Motor neuron (in vitro differentiated cells): ENCODE data around the gene NCKAP5. TPM values are rescaled to one million over a fixed set of nuclear protein-coding genes. Genes with fewer than 3 reads are reported as not detected.

ENCODE experiments used
- ATAC-seq, 8 experiments: fragments of 200-7000 bp; cut with Tn5 transposase; replicated peaks in 6 of 8; 2 replicates each; pipeline ENCODE4 v1.8.0; 2021; ENCODE audit warnings: mild to moderate bottlenecking in 8 of 8, moderate library complexity in 8 of 8
- H3K27ac ChIP-seq, 2 donors: fragments of 250-450 bp; sonication (Bioruptor Pico); 2 replicates each; pipeline ENCODE4 v1.9.0; 2021; ENCODE audit warnings: antibody characterized with exemption in 2 of 2, mild to moderate bottlenecking in 2 of 2, moderate library complexity in 1 of 2
- H3K4me1 ChIP-seq, 2 donors: fragments of 250-450 bp; sonication (Bioruptor Pico); replicated peaks in 1 of 2; 2 replicates each; pipeline ENCODE4 v1.6.1; 2021; ENCODE audit warnings: antibody characterized with exemption in 2 of 2, mild to moderate bottlenecking in 2 of 2, moderate library complexity in 1 of 2
- H3K4me3 ChIP-seq, 5 donors: fragments of 250-450 bp; sonication (Bioruptor Pico); 2 replicates each; pipeline ENCODE4 v1.9.0; 2021; ENCODE audit warnings: antibody characterized with exemption in 5 of 5, mild to moderate bottlenecking in 5 of 5, moderate library complexity in 4 of 5
- WGBS, 10 experiments: fragments of 450-650 bp; shearing (Covaris generic); methylation state at CpG; one replicate each; pipeline ENCODE4 v1.0.0; 2022; 5-methylcytosine and 5-hydroxymethylcytosine counted together
- in situ Hi-C, 9 experiments: fragments of 400-800 bp; cut with MboI; loops; one replicate each; pipeline ENCODE4 v1.15.0; 2021; ENCODE audit warnings: low sequenced_read_pairs in 9 of 9, low pct_unique_long_range_greater_than_20kb in 2 of 9; ENCODE audit not compliant: unreplicated experiment in 9 of 9
- total RNA-seq, 8 experiments: library from RNA; unstranded; fragments of 300-600 nt; gene quantifications; 2 replicates each; pipeline versions ENCODE4 v1.2.3 to v1.2.4, GENCODE V29; 2022

Gene NCKAP5
- total RNA-seq, 8 experiments from 2014 or later: 0.66 to 16.2 (median 5.9) TPM

DNA sequence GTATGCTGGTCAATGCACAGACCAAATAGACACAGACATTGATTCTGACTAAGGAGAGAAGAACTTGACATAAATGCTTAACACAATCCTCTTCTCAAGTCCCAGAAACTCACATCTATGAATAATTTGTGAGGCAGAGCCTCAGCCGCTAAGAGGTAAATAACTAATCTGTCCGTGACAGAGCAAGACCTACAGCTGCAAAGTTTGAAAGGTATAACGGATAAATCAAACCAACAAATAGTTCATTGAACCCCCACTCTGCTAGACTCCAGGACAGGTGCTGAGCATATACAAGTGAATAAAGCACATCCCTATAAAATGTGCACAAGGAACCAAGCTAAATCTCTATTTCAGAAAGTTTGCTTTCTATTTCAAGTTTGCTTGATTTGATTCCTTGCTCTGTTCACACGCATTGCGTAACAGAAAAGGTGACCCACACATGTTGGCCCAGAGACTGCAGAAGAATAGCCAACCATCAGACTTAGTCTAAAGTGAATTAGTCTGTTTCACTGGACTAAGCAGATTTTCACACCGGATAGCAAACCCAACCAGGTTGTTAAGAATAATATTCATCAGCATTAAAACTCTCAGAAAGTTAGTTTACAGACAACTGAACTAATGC, 51.7 kb downstream of the NCKAP5 start:
- H3K27ac ChIP-seq: no peak overlapping the region
- in situ Hi-C loops: no loop called here
- peaks cover 8% of the 10 kb centered on the region in 2 donors for H3K4me1 ChIP-seq
- 67 to 100% (median 97%) methylated on average over 2 to 6 of the region's 6 CpGs; no CpG with 5 or more reads in 1 of the 10 experiments for WGBS, 10 experiments
- no peak overlapping the region for H3K4me3 ChIP-seq
- no peak for ATAC-seq

- WGBS, 10 experiments: 78 to 100% (median 97%) methylated on average over 1 to 2 of the region's 2 CpGs; no CpG with 5 or more reads in 2 of the 10 experiments
- ATAC-seq: no peak
- H3K4me3 ChIP-seq: no peak overlapping the region
- no peak overlapping the region for H3K27ac ChIP-seq
- in situ Hi-C loops: no loop called here
- peaks cover 8% of the 10 kb centered on the region in 2 donors for H3K4me1 ChIP-seq
Observed at GRCh38 chr2:133515271-133515670, 53.0 kb downstream of the NCKAP5 start.

DNA sequence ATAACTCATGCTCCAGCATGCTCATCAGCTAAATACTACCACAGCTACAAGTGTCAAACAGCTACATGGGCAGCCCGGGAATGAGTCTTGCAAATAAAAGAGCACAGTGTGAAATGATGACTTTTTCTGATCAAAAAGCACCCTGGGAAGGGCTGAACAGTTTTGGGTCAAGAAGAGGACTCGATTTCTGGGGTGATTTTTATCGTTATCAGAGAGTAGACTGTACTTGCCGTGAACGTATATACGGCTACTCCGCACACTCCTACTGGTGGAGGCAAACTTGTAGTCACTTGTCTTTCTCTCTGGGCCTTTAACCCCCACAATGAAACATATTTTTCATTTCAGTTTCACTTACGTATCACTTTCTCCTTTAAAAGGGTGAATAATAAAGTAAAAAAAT, 54.4 kb downstream of the NCKAP5 start:
- no peak for ATAC-seq
- in situ Hi-C loops: no loop called here
- Histone ChIP-seq H3K4me3 (no peak overlapping the region), H3K4me1 (peaks cover 12 to 17% of the 10 kb centered on the region in 2 donors), H3K27ac (no peak overlapping the region)
- WGBS, 10 experiments: 66 to 98% (median 83%) methylated on average over 5 to 8 of the region's 8 CpGs

- H3K27ac ChIP-seq: no peak overlapping the region
- H3K4me3 ChIP-seq: no peak overlapping the region
- 73 to 100% (median 95%) methylated on average over 1 to 4 of the region's 4 CpGs for WGBS, 10 experiments
- ATAC-seq: no peak
- in situ Hi-C loops: no loop called here
- H3K4me1 ChIP-seq: peaks cover 18 to 19% of the 10 kb centered on the region in 2 donors
Observed at GRCh38 chr2:133512121-133512520, 56.1 kb downstream of the NCKAP5 start.

DNA sequence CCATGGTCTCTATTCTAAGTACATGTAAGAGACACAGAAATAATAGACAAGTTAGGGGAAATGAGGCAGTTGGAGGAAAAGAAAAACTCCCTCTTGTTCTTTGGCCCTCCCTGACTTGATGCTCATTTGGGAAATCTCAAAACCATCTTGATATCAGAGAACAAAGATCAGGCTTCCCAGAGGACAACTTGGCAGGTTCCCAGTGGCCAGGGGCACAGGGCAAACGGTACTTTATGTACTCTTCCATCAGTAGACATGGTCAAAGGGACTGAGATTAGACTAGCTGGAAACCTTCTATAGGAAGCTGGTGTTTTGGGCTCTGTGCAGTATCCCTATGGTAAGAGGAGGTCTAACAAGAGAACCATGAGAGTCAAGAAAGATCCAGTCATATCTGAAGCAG, 56.6 kb downstream of the NCKAP5 start:
- no peak for ATAC-seq
- Histone ChIP-seq H3K27ac (no peak overlapping the region), H3K4me1 (peaks cover 18 to 19% of the 10 kb centered on the region in 2 donors), H3K4me3 (no peak overlapping the region)
- in situ Hi-C loops: no loop called here
- 20 to 83% (median 80%) methylated on average over 1 of the region's 1 CpG; no CpG with 5 or more reads in 7 of the 10 experiments for WGBS, 10 experiments

- H3K27ac ChIP-seq: no peak overlapping the region
- peaks cover 18 to 19% of the 10 kb centered on the region in 2 donors for H3K4me1 ChIP-seq
- peak in 1 of 8 experiments; percentile 51 for ATAC-seq
- 67 to 100% (median 89%) methylated on average over 2 to 4 of the region's 6 CpGs; no CpG with 5 or more reads in 5 of the 10 experiments for WGBS, 10 experiments
- in situ Hi-C loops: no loop called here
- H3K4me3 ChIP-seq: no peak overlapping the region
Observed at GRCh38 chr2:133509777-133510176, 58.5 kb downstream of the NCKAP5 start.

- peak in 5 of 8 experiments; percentile 74 to 90 (median 84) for ATAC-seq
- peaks cover 18 to 19% of the 10 kb centered on the region in 2 donors for H3K4me1 ChIP-seq
- WGBS, 10 experiments: 39 to 92% (median 78%) methylated on average over 2 to 6 of the region's 7 CpGs; no CpG with 5 or more reads in 2 of the 10 experiments
- in situ Hi-C loops: no loop called here
- no peak overlapping the region for H3K4me3 ChIP-seq
- H3K27ac ChIP-seq: no peak overlapping the region
Observed at GRCh38 chr2:133508546-133509165, 59.6 kb downstream of the NCKAP5 start.

- WGBS, 10 experiments: 57 to 100% (median 71%) methylated on average over 1 to 6 of the region's 6 CpGs; no CpG with 5 or more reads in 4 of the 10 experiments
- in situ Hi-C loops: no loop called here
Observed at GRCh38 chr2:133506996-133507395, 61.3 kb downstream of the NCKAP5 start.

GRCh38 chr2:133504566-133505505, 63.4 kb downstream of the NCKAP5 start:
- Histone ChIP-seq H3K27ac (no peak overlapping the region), H3K4me1 (peaks cover 14 to 19% of the 10 kb centered on the region in 2 donors), H3K4me3 (no peak overlapping the region)
- in situ Hi-C loops: no loop called here
- ATAC-seq: peak in 1 of 8 experiments; percentile 26
- WGBS, 10 experiments: 72 to 100% (median 100%) methylated on average over 1 to 3 of the region's 4 CpGs; no CpG with 5 or more reads in 1 of the 10 experiments

More at GRCh38 chr2:133506996-133507395, 61.3 kb downstream of the NCKAP5 start:
- Histone ChIP-seq H3K4me1 (peaks cover 18 to 19% of the 10 kb centered on the region in 2 donors), H3K27ac (no peak overlapping the region), H3K4me3 (no peak overlapping the region)
- ATAC-seq: no peak

GRCh38 chr2:133503927-133504326, 64.3 kb downstream of the NCKAP5 start:
- peaks cover 9 to 16% of the 10 kb centered on the region in 2 donors for H3K4me1 ChIP-seq
- no peak overlapping the region for H3K27ac ChIP-seq
- no peak for ATAC-seq
- H3K4me3 ChIP-seq: no peak overlapping the region
- in situ Hi-C loops: no loop called here
- WGBS, 10 experiments: 0 to 63% (median 43%) methylated on average over 1 of the region's 1 CpG; no CpG with 5 or more reads in 3 of the 10 experiments

DNA sequence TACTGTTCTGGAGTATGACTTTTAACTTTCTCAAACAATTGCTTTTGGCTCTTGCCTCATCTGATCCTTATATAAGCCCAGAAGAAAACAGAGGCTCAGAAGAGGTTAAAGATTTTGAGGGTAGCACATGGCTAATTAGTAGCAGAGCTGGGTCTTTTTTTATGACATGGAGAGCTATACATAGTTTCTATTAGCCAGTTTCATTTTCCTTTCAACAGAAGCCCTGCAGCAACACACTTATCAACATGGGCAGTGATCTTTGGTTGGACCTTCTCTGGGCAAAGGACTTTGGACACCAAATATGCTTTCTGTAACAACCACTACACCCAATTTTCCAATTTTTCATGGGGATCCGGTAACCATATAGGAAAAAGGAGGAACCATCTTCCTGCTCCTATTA, 64.9 kb downstream of the NCKAP5 start:
- in situ Hi-C loops: no loop called here
- Histone ChIP-seq H3K4me1 (peaks cover 3 to 10% of the 10 kb centered on the region in 2 donors), H3K4me3 (no peak overlapping the region), H3K27ac (no peak overlapping the region)
- WGBS, 10 experiments: 83 to 100% (median 96%) methylated on average over 1 of the region's 1 CpG; no CpG with 5 or more reads in 4 of the 10 experiments
- no peak for ATAC-seq

DNA sequence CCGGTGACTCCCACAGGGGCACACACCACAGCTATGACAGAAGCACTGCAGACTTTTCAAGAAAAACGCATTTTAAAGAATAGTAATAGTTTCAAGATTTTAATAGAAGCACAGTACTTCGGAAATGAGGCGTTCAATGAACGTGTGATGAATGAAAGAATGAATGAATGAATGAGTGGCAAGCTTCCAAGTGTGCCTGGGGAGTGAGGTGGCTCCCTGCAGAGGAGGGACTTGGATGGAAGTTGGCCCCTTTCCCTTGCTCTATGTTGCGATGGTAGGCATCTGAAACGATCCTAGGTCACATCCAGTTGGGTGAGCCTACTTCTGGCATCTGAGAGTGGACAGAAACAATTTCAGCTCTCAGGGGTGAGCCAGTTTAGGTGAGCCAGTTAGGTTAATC, 65.6 kb downstream of the NCKAP5 start:
- H3K27ac ChIP-seq: no peak overlapping the region
- WGBS, 10 experiments: 40 to 100% (median 94%) methylated on average over 1 to 7 of the region's 7 CpGs; no CpG with 5 or more reads in 1 of the 10 experiments
- no peak overlapping the region for H3K4me3 ChIP-seq
- H3K4me1 ChIP-seq: peaks cover 0 to 7% of the 10 kb centered on the region in 2 donors
- in situ Hi-C loops: no loop called here
- no peak for ATAC-seq

GRCh38 chr2:133500917-133501316, 67.3 kb downstream of the NCKAP5 start:
- H3K4me3 ChIP-seq: no peak overlapping the region
- no peak overlapping the region for H3K27ac ChIP-seq
- in situ Hi-C loops: no loop called here
- no peak for ATAC-seq
- WGBS, 10 experiments: 82 to 100% (median 97%) methylated on average over 1 to 6 of the region's 6 CpGs; no CpG with 5 or more reads in 4 of the 10 experiments
- peaks cover 10 to 21% of the 10 kb centered on the region in 2 donors for H3K4me1 ChIP-seq
